Umbilical cord (tissue), 2 donors: ENCODE data around the gene KIF5C. TPM values are rescaled to one million over a fixed set of nuclear protein-coding genes. Genes with fewer than 3 reads are reported as not detected.
A peak's percentile ranks its signal among the peaks of the same experiment; 100 is the strongest.

ENCODE experiments used
- DNase-seq: peaks from one replicate; pipeline ENCODE4 v3.0.0-alpha.2; 2015; ENCODE audit warnings: low spot score
- total RNA-seq: library from RNA; depleted of rRNA; stranded (reverse); fragments of >200 nt; gene quantifications from one replicate; pipeline ENCODE4 v1.2.3, GENCODE V29; 2014; ENCODE audit warnings: low replicate concordance; ENCODE audit not compliant: insufficient read depth

The KIF5C gene
- total RNA-seq, 1 donor from 2014 or later, result 4.3 TPM

DNA sequence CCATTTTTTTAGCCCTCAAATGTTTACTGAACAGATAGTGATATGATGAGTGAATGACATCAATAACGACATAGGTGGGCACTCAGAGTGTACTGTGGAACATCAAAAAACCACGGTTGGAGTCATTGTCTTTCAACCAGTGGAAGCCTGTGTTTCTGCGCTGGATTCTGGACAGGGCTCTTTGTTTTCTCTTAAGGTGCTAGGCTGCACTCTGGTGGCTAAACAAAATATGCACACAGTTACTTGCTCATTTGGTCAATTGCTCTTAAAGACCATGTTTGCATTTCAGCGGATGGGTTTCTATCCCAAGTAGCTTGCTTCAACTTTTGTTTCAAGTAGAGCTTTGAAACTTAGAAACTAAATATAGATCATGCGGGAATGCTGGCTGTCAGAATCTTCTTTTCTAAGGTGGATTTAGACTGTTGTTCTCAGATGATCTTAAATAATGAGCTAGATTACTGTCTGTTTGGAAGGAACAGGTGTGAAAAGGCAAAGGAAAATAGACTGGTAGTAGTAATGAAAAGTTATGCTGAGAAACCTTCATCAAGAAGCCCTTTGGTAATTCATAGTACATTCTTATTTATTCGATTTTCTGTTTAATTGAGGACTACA, 115.0 kb downstream of the KIF5C start:
- peak; percentile 86 for DNase-seq

DNA sequence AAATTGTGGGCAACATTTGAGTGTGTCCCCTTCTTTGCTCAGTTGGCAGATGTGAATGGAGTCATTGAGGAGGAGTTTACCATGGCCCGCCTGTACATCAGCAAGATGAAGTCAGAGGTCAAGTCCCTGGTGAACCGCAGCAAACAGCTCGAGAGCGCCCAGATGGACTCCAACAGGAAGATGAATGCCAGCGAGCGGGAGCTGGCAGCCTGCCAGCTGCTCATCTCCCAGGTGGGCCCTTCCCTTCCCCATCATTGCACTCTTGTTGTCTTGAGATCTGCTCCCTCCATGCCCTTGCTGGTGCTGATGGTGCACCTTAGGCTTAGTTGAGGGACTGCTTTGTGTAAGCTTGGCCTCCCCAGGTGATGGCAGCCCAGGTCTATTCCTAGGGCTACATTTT, 115.9 kb downstream of the KIF5C start:
- DNase-seq, result no peak

DNA sequence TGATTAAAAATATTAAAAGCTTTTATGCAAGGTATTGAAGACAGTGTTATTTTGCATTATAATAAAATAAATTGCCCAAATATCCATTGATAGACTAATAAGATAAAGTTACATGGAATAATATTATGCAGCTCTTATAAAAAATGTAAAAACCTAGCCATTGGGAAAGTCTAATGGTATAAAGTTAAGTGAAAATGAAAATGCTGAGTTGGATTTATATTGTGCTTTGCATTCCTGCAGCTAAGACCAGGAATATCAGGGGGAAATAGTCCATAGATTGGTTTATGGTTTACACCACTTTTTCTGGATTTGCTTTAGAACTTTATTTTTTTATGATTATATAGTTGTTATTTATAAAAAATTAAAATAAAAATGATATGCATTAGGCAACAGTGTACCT, 117.4 kb downstream of the KIF5C start:
- DNase-seq, result no peak

DNA sequence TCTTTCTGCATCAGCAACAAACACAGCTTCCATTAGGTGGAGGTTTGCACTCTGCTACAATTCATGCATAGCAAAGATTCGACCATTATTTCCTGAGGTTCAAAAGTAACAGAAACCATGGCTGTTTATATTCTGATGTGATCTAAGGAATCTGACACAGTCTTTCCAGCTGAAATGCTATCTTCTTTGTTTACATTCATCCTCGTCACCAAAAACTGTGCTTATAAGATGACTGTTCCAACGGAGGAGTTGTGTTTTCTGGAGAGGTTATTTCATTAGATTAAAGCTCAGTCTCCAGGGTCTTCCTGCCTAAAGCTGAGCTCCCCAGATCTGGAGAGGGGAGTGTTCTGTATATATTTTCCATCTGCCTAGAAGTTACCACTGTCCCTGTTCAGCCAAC, 118.3 kb downstream of the KIF5C start:
- DNase-seq, result no peak

DNA sequence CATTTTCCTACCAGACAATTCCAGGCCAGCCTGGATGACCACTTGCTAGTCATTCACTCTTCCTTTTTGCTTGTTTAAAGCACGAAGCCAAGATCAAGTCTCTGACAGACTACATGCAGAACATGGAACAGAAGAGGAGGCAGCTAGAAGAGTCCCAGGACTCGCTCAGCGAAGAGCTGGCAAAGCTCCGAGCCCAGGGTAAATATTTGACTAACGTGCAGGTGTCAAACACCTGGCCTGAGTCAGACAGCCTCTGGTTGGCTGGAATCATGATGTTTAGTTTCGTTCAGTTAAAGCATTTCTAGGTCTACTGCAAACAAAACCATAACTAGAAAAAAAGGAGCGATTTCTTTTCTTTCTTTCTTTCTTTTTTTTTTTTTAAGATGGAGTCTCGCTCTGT, 119.3 kb downstream of the KIF5C start:
- no peak for DNase-seq

DNA sequence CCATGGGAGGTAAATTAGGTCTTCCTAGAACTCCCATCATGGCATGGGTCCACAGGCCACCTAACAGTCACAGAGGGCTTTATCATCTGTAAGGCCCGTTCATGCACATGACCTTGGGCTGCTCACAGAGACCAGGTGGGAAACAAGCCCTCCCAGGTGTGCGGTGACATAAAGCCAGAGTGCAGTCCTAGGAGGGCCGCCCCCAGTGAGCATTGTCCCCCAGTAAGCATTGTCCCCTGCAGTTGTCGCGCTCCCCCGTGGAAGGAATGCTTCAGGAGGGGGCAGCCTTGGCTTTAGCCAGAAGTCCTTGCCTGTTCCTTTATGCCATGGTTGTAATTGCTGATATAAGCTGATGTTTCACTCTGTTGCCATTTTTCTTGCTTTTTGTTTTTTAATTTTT, 121.8 kb downstream of the KIF5C start:
- DNase-seq, result no peak

DNA sequence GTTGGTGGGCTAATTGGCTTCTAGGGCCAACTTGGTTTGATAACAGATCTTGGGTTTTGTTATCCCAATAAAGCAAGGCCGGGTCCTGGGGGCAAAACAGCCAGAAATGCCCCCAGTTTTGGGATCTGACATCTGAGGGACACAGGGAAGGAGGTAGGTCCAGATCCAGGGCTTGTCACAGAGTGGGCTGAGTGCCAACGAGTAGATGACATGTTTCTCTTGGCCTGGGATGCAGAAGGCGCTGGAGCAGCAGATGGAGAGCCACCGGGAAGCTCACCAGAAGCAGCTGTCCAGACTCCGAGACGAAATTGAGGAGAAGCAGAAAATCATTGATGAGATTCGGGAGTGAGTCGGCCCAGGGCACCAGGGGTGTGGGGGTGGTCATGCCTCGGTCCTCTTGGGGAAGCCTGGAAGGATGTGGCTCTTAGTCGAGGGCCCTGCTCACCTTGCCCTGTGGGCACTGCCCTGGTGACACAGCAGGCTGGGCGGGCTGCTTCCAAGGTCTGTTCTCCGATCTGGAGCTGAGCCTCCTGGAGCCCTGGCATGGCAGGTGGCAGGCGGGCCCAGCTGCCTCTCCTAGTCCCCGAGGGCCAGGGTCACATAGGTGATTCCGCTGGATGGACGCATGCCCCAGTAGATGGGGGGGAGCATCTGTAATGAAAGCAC, 123.3 kb downstream of the KIF5C start:
- no peak for DNase-seq

DNA sequence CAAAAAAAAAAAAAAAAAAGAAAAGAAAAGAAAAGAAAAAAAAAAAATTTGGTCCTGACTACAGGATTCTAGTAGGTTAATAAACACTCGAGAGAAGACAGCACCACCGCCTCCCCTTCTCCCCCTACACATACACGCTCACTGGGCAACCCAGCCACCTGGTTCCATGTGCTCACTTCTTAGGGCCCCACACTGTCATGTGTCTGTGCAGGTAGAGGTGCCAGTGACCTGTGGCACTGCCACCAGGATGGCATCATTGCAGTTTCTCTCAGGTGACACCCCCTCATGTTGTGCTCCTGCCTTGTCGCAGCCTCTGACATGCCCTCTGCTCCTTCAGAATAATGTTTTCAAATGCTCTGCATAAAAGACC, 123.8 kb downstream of the KIF5C start:
- DNase-seq, result no peak

DNA sequence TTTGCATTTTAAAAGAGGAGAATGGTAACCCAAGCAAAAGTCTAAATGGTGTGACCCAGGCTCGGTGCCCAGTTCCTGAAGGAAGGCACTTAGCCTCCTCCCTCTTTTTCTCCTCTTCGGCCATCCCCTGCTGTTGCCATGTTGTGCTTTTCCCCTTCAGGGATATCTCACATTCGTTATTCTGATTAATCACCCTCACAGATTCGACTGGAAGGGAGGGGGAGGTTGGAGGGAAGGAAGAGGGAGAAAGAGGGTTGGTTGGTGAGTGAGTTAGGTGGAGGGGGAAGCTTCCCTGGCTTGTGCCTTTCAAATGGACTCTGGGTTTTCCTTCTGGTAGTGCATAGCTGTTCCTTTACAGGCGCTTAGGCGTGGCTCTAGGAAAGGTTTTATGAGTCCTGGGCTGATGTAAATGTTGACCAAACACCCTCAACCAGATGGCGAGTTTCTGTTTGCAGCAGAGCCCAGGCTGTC, 124.5 kb downstream of the KIF5C start:
- peak; percentile 59 for DNase-seq

DNA sequence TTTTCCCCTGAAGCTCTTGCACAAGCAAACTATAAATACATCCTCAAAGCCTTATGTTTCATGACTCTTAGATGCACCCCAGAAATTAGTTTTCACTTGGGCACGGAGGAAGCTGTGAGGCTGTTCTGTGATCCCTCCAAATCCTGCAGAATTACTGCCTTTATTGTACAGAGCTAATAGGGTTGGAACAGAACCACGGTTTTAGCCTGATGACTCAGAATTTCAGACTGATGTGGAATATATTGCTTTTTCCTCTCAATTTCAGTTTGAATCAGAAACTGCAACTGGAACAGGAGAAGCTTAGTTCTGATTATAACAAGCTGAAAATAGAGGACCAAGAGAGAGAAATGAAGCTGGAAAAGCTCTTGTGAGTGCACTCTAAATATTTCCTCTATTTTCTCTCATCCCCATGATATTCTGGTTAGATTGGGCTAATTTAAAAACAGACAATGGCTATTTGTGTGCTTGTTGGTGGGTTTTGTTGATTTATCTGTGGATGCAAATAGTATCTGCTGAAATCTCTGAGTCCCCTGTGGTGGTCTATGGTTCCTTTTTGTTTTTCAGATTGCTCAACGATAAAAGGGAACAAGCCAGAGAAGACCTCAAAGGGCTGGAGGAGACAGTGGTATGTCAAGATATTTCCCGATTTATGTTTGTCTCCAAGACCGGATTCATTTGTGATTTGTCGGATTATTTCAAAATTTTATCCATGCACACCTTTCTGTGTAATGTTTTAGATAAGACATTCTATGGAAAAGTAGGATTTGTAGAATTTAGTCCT, 125.3 kb downstream of the KIF5C start:
- DNase-seq, result peak; percentile 87

DNA sequence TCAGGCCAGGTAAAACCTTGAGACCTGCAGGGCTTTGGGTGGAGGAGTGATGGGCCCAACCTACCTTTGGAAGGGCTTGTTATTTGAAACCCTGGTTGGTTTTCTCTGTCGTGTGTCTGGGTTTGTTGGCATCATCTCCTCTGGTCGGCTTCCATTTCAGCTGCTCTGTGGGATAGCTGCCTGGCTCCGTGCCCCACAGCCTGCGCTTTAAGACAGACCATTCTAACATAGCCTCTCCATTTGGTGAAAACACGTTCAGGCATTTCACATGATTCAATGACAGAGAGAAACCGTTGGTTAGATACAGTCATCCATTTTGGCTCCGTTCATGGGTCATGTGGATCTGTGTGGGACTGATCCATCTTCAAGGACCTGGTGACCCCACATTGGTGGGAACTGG, 126.5 kb downstream of the KIF5C start:
- no peak for DNase-seq

DNA sequence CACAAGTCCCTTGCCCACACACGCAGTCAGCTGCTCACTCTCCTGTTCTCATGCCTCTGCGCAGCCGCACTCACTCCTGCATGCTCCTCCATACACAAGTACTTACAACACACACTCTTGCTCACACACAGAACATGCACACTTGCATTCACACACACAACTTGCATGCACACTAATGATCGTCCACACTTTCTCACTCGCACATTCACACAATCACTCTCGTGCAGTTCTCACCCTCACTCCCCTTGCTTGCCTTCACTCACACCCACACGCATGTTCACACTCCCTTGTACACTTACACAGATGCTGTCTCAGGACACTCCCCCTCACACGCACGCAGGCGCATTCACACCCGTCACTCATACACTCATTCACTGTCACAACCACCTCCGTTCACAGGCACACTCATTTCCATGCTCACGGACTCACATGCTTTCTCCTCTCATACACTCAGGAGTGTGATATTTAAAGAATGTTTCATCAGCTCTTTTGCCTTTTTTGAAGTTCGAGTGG, 127.4 kb downstream of the KIF5C start:
- DNase-seq, result no peak

DNA sequence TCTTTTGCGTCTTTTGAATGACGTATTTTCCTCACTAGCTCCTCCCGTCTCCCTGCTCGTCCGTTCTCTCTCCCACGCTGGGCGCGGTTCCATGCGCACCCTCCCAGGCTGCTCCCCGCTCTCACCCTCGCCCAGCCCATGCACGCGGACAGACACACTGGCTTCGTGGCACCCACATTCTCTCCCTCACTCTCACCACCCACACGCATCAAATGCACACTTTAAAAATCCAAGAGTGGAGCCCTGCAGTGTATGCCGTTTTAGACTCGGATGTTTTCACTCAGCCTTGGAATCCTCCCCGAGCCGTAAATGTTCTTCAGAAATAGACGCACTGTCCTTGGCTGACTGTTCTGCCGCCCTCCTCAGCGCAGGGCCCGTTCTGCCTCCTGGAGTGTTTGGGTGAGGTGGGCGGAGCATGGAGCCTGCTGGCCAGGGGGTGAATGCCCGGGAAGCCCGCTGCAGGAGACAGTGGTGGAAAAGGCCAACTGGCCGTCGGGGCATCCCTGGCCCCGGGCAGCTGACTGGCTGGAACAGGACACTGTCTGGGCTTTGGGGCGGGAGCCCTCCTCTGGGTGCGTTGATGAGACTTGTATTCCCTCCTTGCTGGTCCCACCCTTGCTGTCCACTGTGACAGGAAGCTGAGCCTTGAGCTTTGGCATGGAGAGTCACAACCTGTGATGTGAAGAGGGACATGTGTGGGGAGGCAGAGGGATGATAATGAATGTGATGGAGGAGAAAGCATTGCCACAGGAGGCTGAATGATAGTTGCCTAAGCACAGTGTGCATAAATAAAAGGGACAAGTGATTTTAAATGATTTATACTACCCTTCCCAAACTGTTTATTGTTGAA, 128.1 kb downstream of the KIF5C start:
- DNase-seq, result no peak

DNA sequence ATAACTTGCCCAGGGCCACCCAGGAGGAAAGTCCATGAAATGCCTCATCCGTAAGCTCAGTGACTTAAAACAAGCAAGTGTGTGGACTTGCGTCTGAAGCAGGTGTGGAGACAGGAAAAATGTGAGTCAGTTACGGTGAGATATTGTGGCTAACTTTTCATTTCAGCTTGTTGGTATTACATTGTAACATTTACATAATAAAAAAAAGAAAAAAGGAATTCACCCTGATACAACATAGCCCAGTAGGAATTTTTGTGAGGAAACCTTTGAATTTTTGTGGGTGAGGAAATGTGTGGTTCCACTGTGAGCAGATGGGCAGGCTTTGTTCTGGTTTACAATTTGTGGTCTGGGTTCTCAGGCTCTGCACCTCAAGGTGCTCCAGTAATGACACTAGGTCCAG, 129.8 kb downstream of the KIF5C start:
- DNase-seq, result no peak

DNA sequence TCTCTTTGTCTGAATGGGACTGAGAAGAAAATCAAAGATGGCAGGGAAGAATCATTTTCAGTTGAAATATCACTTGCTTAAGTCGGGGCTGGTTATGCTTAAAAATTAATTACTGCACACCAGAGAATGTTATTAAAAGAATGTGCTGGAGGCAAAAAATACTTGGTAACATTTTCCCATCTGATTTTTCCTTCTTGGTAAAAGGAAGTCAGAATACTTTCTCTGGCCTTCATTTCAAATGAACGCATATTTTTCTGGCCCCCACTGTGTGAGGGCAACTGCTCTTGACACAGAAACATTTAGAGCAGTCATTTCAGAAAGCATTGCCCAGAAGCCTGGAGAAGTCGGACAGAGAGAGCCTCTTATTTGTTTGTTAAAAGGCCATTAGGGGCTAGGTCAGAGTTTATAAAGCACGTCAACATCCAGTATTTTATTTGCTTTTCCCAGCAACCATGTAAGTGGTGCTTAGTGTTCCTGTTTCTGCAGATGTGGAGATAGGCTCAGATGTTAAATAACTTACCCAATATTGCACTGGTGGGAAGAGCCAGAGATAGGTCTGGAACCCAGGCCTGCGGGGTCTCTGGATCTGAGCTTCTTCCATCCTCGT, 130.5 kb downstream of the KIF5C start:
- DNase-seq, result no peak

DNA sequence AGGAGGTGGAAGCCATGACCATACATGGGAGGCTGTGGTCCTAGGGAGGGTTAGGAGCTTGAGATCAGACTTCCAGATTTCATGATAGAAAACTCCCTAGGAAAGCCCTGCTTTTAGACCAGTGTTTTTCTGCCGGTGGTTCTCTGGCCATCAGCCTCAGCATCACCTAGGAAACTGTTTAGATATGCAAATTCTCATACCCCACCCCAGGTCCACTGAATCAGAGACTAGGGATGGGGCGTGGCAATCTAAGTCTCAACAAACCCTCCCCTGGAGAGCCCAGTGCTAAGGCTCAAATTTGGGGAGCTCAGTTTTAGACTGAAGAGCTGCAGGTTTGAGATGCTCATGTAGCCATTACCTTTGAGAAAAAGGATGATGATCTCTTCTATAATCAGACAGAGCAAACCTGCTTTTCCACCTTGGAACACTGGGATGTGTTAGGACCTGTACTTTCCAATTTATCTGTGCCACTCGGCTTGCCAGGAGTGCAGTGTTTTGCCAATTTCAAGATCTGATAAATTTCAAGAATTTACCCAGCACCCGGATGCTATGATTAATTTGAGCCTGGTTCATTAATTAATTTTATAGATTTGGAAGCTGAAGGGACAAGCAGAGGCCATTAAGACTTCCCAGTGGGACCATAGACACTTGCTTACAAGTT, 132.0 kb downstream of the KIF5C start:
- DNase-seq, result peak; percentile 23

DNA sequence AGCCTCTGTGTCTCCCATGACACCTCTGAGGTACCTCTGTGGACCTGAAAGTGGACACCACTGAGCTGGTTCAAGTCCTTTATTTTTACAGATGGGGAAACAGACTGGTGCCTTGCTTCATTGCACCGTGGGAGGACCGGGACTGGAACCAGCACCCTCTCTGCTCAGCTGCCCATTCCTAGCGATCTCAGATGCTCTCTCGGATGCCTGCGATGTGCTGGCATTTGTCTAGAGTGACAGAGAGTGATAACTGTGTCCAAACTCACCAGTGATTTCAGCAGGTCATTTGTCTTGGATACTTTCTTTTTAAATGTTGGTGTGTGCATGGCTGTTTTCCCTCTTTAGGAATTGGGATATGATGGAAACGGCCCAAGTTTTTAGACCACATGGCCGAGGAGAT, 133.4 kb downstream of the KIF5C start:
- no peak for DNase-seq

DNA sequence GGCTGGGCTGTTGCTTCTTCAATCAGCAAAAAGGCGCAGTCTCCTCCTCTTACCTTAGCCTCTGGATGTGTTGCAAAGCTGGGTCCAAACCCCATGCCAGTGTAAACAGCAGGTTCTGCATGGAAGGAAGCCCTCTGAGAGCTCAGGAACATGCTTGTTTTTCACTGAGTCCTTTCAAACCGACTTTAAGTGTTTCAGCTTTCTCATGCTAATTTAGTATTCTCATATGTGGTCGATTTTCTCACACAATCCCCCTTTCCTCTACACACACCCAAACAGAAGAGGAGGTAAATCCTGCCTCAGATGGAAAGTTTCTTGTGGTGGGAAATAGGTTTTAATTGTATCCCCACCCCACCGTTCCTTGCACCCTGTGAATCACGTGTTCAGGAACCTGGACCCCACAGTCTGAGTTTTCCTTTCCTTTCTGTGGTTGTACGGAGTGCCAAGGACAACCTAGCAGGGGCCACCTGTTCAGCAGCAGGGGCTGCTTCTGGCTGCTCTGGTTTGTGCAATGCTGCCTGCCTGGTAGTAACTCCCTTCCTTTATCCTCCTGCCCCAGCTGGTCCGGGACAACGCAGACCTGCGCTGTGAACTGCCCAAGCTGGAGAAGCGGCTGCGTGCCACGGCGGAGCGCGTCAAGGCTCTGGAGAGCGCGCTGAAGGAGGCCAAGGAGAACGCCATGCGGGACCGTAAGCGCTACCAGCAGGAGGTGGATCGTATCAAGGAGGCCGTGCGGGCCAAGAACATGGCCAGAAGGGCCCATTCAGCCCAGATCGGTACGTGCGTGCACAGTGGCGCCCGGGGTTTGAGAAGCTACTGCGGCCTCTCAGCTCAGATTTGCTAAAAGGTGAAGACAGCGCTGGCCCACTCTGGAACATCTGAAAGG, 134.8 kb downstream of the KIF5C start:
- DNase-seq, result no peak

DNA sequence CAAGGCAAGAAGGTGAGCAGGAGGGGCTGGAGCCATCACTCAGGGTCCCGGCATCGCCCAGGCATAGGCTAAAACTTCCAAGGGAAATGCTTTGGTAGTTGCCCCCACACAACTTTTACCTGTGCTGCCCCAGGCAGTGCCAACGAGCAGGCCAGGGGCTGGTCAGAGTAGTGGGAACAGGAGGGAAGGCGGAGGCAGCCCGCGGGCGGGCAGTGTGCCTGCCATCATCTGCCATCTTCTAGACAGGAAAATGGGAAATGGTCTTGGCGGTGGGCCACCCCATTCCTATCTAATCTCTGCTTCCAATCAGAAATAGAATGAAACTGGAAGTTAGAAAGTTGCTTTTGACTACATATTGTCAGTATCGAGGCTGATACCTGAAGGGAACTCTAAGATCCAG, 137.5 kb downstream of the KIF5C start:
- no peak for DNase-seq

DNA sequence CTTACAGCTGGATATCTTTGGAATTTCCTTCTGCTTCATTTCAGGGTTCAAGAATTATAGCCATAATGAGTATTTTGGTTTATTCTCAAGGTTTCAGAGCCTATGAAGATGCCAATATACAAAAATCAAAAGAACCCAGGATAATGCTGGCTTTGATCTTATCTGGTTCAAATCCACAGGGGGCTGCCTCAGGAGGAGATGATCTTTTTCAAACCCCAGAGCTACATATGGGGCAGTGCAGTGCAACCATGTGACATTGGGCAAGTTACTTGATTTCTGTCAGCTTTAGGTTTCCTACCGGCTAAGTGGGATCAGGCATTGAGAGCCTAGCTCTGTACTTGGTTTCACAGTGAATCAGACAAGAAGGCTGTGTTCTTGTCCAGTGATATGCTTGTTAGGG, 140.5 kb downstream of the KIF5C start:
- DNase-seq, result peak; percentile 59
